ENCODE results near the gene NIPBL. TPM values are rescaled to one million over a fixed set of nuclear protein-coding genes. Genes with fewer than 3 reads are reported as not detected.

The NIPBL gene
- total and polyA plus RNA-seq, 2 of the 8 experiments (the other 6 are each of a cell fraction or from before 2014, with no cell fraction given): 21.1 to 53.5 TPM

GRCh38 chr5:36891266-36891665 lies 14.7 kb downstream of the NIPBL start:
- peaks cover 1 to 3% of the 10 kb centered on the region in 2 experiments for H4K20me1 ChIP-seq (replicated peaks in 1 of 2; ENCODE audit: control insufficient read depth in 1 of 2, insufficient read depth in 2 of 2, low read length in 2 of 2)
- ChIA-PET CTCF (ENCODE audit: partially characterized antibody) (no interaction called here), POLR2A (ENCODE audit: partially characterized antibody) (no interaction called here)
- DNase-seq (ENCODE audit: low read depth in 1 of 2, low spot score in 2 of 2) (no peak), FAIRE-seq (no peak)
- no peak overlapping the region for H2BK12ac ChIP-seq (ENCODE audit: low read depth, low read length)
- no peak overlapping the region for H4K8ac ChIP-seq (ENCODE audit: extremely low read depth, insufficient read depth, low read length)
- no peak overlapping the region for H2BK120ac ChIP-seq (replicated peaks; ENCODE audit: low read depth, low read length)
- 100% methylated on average over 1 of the region's 1 CpG; no CpG with 5 or more reads in 1 of the 2 experiments for WGBS, 2 experiments (ENCODE audit: extremely low coverage in 1 of 2, insufficient coverage in 1 of 2, insufficient read length in 1 of 2, insufficient replicate concordance in 2 of 2, low coverage in 1 of 2, low lambda C conversion rate in 2 of 2, missing lambda C conversion rate in 1 of 2)
- no peak overlapping the region for H2AK5ac ChIP-seq (ENCODE audit: low read depth, low read length)
- H3K9me3 ChIP-seq (ENCODE audit: insufficient read depth in 2 of 2, low read depth in 1 of 2, low read length in 1 of 2): no peaks in the 10 kb centered on the region
- H3K36me3 ChIP-seq (ENCODE audit: control insufficient read depth in 2 of 4, insufficient read depth in 4 of 4, low read length in 3 of 4): no peaks in the 10 kb centered on the region; a peak in 1 of 8 replicates
- no peak overlapping the region for H3K56ac ChIP-seq (replicated peaks; ENCODE audit: insufficient read length, low read depth, low read length)
- no peaks in the 10 kb centered on the region for H3K4me1 ChIP-seq (replicated peaks in 1 of 4; ENCODE audit: control insufficient read depth in 3 of 4, insufficient read depth in 4 of 4, low read length in 3 of 4)
- no peak overlapping the region for H3K4ac ChIP-seq (replicated peaks; ENCODE audit: insufficient read length, low read depth, low read length)
- no peak overlapping the region for H2BK5ac ChIP-seq (ENCODE audit: low read depth, low read length)
- no peak overlapping the region for H2BK20ac ChIP-seq (ENCODE audit: low read length)
- H2AFZ ChIP-seq (ENCODE audit: low read length): no peak overlapping the region
- no peaks in the 10 kb centered on the region for H3K27me3 ChIP-seq (replicated peaks in 1 of 4; ENCODE audit: control insufficient read depth in 3 of 4, extremely low read depth in 1 of 4, insufficient read depth in 3 of 4, low read length in 3 of 4)
- no peak overlapping the region for H3K4me3 ChIP-seq (ENCODE audit: extremely low read depth in 1 of 4, insufficient read depth in 2 of 4, low read depth in 3 of 4, low read length in 4 of 4)
- H3K4me2 ChIP-seq (ENCODE audit: insufficient read depth in 1 of 2, low read depth in 2 of 2, low read length in 2 of 2): no peak overlapping the region
- H3K79me2 ChIP-seq (ENCODE audit: control insufficient read depth in 1 of 2, insufficient read depth in 2 of 2, low read length in 2 of 2): peaks cover 11 to 95% of the 10 kb centered on the region in 2 experiments
- H4K91ac ChIP-seq (replicated peaks; ENCODE audit: insufficient read length, low read length): no peak overlapping the region
- H2BK15ac ChIP-seq (ENCODE audit: low read length): no peak overlapping the region
- no peak overlapping the region for H3K14ac ChIP-seq (ENCODE audit: insufficient read length)
- no peaks in the 10 kb centered on the region for H3K23me2 ChIP-seq (ENCODE audit: low read depth, low read length)
- H3K27ac ChIP-seq (ENCODE audit: low read depth, low read length): no peak overlapping the region
- no peak overlapping the region for H3K23ac ChIP-seq (ENCODE audit: insufficient read length)
- H3K79me1 ChIP-seq (ENCODE audit: low read depth, low read length): peaks cover under 1% of the 10 kb centered on the region
- H3K9ac ChIP-seq (replicated peaks in 1 of 4; ENCODE audit: extremely low read depth in 1 of 4, low read depth in 3 of 4, low read length in 3 of 4): no peak overlapping the region
- H3K18ac ChIP-seq (ENCODE audit: extremely low read depth, low read length): no peak overlapping the region
- H4K5ac ChIP-seq (ENCODE audit: insufficient read length, low read depth, low read length): no peak overlapping the region
- TF ChIP-seq BACH1 (IDR thresholded peaks at IDR 0.05; ENCODE audit: low read length) (no peak), SAP30 (IDR thresholded peaks at IDR 0.05; ENCODE audit: insufficient read depth, insufficient replicate concordance, low read length) (no peak), CHD2 (IDR thresholded peaks at IDR 0.05; ENCODE audit: low read length) (no peak), EZH2 (IDR thresholded peaks at IDR 0.05; ENCODE audit: low read depth, low read length, severe bottlenecking) (no peak), EGR1 (IDR thresholded peaks at IDR 0.05; ENCODE audit: borderline replicate concordance, low read depth, low read length) (no peak), GABPA (IDR thresholded peaks at IDR 0.05; ENCODE audit: borderline replicate concordance, insufficient read depth, low read length) (no peak), TEAD4 (IDR thresholded peaks at IDR 0.05; ENCODE audit: low read depth, low read length) (no peak), MAFK (IDR thresholded peaks at IDR 0.05; ENCODE audit: low read depth, low read length) (no peak), YY1 (IDR thresholded peaks at IDR 0.05; ENCODE audit: low read depth, low read length) (no peak), HDAC6 (IDR thresholded peaks at IDR 0.05; ENCODE audit: low read depth, low read length) (no peak), USF2 (IDR thresholded peaks at IDR 0.05; ENCODE audit: low read length) (no peak), TCF12 (IDR thresholded peaks at IDR 0.05; ENCODE audit: low read depth, low read length) (no peak), SIX5 (IDR thresholded peaks at IDR 0.05; ENCODE audit: low read depth, low read length) (no peak), CEBPB (IDR thresholded peaks at IDR 0.05; ENCODE audit: low read depth, low read length) (no peak), KDM1A (IDR thresholded peaks at IDR 0.05; ENCODE audit: borderline replicate concordance, low read length) (no peak)

All from H1 (cell line).